Myocyte (in vitro differentiated cells): ENCODE results near the gene PDK1. TPM values are rescaled to one million over a fixed set of nuclear protein-coding genes. Genes with fewer than 3 reads are reported as not detected.
A peak's percentile ranks its signal among the peaks of the same experiment; 100 is the strongest.

ENCODE experiments used
- DNase-seq: peaks from one replicate; pipeline ENCODE4 v3.0.0-alpha.2; 2012; ENCODE audit warnings: low read depth
- total RNA-seq: library from RNA; depleted of rRNA; stranded (reverse); fragments of >200 nt; gene quantifications from 2 replicates; pipeline ENCODE4 v1.2.3, GENCODE V29; 2014

Gene PDK1
- total RNA-seq, 1 donor from 2014 or later, result 10.1 TPM

DNA sequence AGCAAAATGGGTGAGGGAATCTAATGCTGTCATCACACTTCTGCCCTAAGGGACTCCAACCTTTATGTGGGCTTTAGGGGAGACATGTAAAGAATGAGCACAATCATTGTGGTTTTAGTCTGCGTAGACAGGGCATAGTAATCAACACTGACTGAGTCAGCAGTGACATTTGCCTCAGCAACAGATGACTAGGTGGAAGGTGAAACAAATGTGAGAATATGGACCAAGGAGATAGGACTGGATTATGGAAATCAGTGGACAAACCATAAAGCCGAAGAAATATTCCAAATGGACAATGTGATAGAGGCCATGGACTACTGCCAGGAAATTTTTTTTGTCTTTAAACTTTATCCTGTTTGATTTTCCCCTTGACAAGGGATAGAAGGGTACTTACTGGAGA is 83.9 kb downstream of the PDK1 start:
- DNase-seq, result peak; percentile 43

DNA sequence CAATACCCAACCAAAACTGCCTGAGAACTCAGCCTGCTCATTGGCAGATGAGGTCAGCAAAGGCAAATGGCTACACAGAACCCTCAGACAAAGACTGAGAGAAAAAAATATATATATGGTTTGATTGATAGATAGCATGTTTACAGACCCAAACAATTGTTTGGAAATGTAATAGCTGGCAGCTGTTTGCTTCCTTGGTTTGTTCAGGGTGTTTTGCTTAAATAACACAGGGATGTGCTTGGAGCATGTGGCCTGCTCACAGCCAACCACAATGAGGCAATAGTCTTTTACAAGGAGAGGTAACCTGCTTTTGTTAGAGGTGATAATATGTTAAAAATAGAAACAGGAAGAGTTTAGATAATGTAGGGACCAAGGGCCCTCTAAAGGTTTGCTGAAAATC is 84.5 kb downstream of the PDK1 start:
- DNase-seq, result peak; percentile 35

DNA sequence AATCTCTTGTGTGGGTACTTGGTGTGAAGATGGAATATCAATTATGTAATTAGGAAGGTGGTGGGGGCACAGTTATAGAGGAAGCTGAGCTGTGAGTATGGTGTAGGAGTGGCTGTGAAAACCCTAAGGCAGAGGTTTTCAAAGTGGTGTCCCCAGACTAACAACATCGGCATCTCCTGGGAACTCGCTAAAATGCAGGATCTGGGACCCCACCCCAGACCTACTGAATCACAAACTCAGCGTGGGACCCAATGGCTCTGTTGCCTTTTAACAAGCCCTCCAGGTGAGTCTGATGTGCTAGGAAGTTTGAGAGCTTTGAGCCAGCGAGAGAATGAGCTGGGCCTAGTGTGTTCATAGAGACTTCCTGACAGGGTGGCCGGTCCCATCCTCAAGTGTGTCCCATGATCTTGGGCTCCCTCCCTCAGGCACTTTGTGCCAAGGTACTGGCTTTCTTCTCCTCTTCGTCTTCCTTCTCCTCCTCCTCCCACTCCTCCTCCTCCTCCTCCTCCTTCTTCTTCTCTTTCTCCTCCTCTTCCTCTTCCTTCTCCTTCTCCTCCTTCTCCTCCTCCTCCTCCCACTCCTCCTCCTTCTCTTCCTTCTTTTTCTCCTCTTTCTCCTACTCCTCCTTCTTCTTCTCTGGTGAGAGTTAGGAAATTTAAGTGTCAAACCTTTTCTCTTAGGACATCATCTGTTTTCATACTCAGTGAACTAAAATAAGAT is 86.6 kb downstream of the PDK1 start:
- no peak for DNase-seq

DNA sequence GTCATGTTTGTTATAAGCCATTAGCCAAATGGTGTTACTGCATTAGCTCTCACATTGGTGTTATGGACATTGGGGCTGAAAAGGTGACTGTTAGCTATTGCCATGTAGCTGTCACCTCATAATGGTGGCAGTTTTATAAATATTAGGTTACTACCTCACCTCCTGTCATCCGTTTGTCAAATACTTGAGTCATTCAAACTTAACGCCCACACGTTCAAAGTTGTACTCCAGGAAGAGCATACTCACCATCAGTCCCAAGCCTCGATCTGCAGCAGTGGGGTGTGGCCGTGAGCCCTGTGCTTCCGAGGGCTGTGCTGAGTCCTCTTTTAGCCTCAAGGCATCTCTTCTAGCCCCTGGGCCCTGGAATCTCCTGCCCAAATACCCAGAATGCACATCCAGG is 87.3 kb downstream of the PDK1 start:
- no peak for DNase-seq

GRCh38 chr2:172647439-172647838 is 91.5 kb downstream of the PDK1 start:
- no peak for DNase-seq

GRCh38 chr2:172655091-172655837 is 99.4 kb downstream of the PDK1 start:
- peak; percentile 43 for DNase-seq

DNA sequence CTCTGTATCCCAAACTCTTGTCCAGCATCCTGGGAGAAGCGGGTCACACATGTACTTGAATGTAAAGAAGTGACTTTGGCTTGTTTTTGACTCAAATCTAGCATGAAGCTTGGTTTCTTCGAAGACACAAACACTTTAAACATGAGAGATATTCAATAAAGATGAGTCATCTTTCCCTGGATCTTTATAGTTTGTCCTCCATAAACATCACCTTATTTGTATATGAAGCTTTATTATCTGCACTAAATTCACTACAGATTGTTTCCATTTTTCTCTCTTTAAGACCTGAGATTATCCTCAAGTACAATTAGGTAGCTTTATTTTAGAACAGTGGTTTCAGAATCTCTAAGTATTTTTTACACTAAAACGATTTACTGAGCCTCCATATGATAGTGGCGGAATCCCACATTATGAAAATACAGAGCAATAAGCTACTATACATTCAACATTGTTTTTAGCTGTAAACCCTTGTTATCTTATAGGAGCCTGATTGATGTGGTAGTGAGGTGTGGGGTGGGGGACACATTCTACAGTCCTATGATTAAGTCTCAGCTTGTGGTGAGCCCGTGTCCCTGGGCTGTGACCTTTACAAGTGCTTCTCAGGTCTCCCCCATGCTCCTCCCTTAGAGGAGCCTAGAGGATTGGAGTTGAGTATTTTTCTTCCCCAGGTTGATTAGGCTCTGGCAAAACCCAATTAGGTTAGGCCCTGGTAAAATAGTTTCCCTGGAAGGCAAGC is 100.1 kb downstream of the PDK1 start:
- no peak for DNase-seq

Other genes with a start within 250 kb of the PDK1 start
- gene ITGA6, start 128.5 kb upstream of the PDK1 start, total RNA-seq, result 650 and 854 TPM in 2 replicates
- gene RAPGEF4, start 179.8 kb downstream of the PDK1 start, total RNA-seq, result 0.47 and 1.5 TPM in 2 replicates